H9 (cell line): ENCODE measurements around the gene SNRPA1. TPM values are rescaled to one million over a fixed set of nuclear protein-coding genes. Genes with fewer than 3 reads are reported as not detected.

Experiments used
- DNase-seq: peaks from one replicate; pipeline ENCODE4 v3.0.0-alpha.2; 2017
- H2AFZ ChIP-seq: one replicate; pipeline ENCODE4 v1.6.1; 2013; ENCODE audit warnings: mild to moderate bottlenecking, low read length, control low read depth, moderate library complexity
- H2AK5ac ChIP-seq: 2 replicates; pipeline ENCODE4 v1.6.1; 2013; ENCODE audit warnings: low read length, control low read depth, mixed read lengths; ENCODE audit not compliant: insufficient read length
- H2BK120ac ChIP-seq: one replicate; pipeline ENCODE4 v1.6.1; 2013; ENCODE audit warnings: low read depth, mild to moderate bottlenecking, low read length, control low read depth, inconsistent platforms; ENCODE audit not compliant: poor library complexity, severe bottlenecking
- H2BK12ac ChIP-seq: 2 replicates; pipeline ENCODE4 v1.6.1; 2013; ENCODE audit warnings: low read length, control low read depth, mixed read lengths, low read depth; ENCODE audit not compliant: insufficient read length
- H2BK15ac ChIP-seq: 2 replicates; pipeline ENCODE4 v1.6.1; 2013; ENCODE audit warnings: low read depth, low read length, control low read depth
- H2BK20ac ChIP-seq: one replicate; pipeline ENCODE4 v1.6.1; 2013; ENCODE audit warnings: low read depth, mild to moderate bottlenecking, low read length, control low read depth, inconsistent platforms; ENCODE audit not compliant: poor library complexity, severe bottlenecking
- H2BK5ac ChIP-seq: 2 replicates; pipeline ENCODE4 v1.6.1; 2013; ENCODE audit warnings: low read length, control low read depth, mixed read lengths; ENCODE audit not compliant: insufficient read length
- H3K14ac ChIP-seq: 2 replicates; pipeline ENCODE4 v1.6.1; 2013; ENCODE audit warnings: low read length, control low read depth; ENCODE audit not compliant: insufficient read depth
- H3K18ac ChIP-seq: 2 replicates; pipeline ENCODE4 v1.6.1; 2013; ENCODE audit warnings: low read depth, mild to moderate bottlenecking, mixed read lengths, low read length, control low read depth; ENCODE audit not compliant: insufficient read length
- H3K23ac ChIP-seq: 2 replicates; pipeline ENCODE4 v1.6.1; 2013; ENCODE audit warnings: low read length, control low read depth, mixed read lengths, low read depth; ENCODE audit not compliant: insufficient read length
- H3K23me2 ChIP-seq: 2 replicates; pipeline ENCODE4 v1.6.1; 2013; ENCODE audit warnings: low read depth, mild to moderate bottlenecking, mixed read lengths, low read length, control low read depth; ENCODE audit not compliant: insufficient read length, poor library complexity, severe bottlenecking
- H3K27ac ChIP-seq: 2 replicates; pipeline ENCODE4 v1.5.1; 2013; ENCODE audit warnings: low read length, control low read depth, mixed read lengths, low read depth; ENCODE audit not compliant: insufficient read length
- H3K27me3 ChIP-seq: 2 replicates; pipeline ENCODE4 v1.6.1; 2013; ENCODE audit warnings: low read length, control low read depth, inconsistent platforms; ENCODE audit not compliant: insufficient read depth
- H3K4ac ChIP-seq: 2 replicates; pipeline ENCODE4 v1.6.1; 2013; ENCODE audit warnings: low read depth, mild to moderate bottlenecking, control low read depth, inconsistent platforms, low read length, moderate library complexity
- H3K4me1 ChIP-seq: 2 replicates; pipeline ENCODE4 v1.6.1; 2013; ENCODE audit warnings: low read length, control low read depth, inconsistent platforms; ENCODE audit not compliant: insufficient read depth
- H3K4me2 ChIP-seq: 2 replicates; pipeline ENCODE4 v1.6.1; 2013; ENCODE audit warnings: low read length, control low read depth, mixed read lengths; ENCODE audit not compliant: insufficient read length, insufficient read depth
- H3K56ac ChIP-seq: 2 replicates; pipeline ENCODE4 v1.6.1; 2013; ENCODE audit warnings: low read depth, mild to moderate bottlenecking, mixed read lengths, low read length, control low read depth; ENCODE audit not compliant: insufficient read length
- H3K79me1 ChIP-seq: 2 replicates; pipeline ENCODE4 v1.6.1; 2013; ENCODE audit warnings: low read depth, mild to moderate bottlenecking, moderate library complexity, low read length, control low read depth, inconsistent platforms; ENCODE audit not compliant: insufficient read depth, poor library complexity, severe bottlenecking
- H3K79me2 ChIP-seq: 2 replicates; pipeline ENCODE4 v1.6.1; 2013; ENCODE audit warnings: low read length, control low read depth, inconsistent platforms; ENCODE audit not compliant: insufficient read depth
- H3K9ac ChIP-seq: 2 replicates; pipeline ENCODE4 v1.6.1; 2013; ENCODE audit warnings: low read length, control low read depth, mixed read lengths; ENCODE audit not compliant: insufficient read length; ENCODE audit errors: extremely low read depth
- H3K9me3 ChIP-seq: one replicate; pipeline ENCODE4 v1.6.1; 2013; ENCODE audit warnings: low read depth, low read length, inconsistent platforms; ENCODE audit not compliant: control insufficient read depth
- H3T11ph ChIP-seq: one replicate; pipeline ENCODE4 v1.6.1; 2013; ENCODE audit warnings: mild to moderate bottlenecking, low read length, control low read depth, inconsistent platforms
- H4K20me1 ChIP-seq: one replicate; pipeline ENCODE4 v1.6.1; 2013; ENCODE audit not compliant: control insufficient read depth, insufficient read length, insufficient read depth
- H4K5ac ChIP-seq: 2 replicates; pipeline ENCODE4 v1.6.1; 2013; ENCODE audit warnings: low read depth, mild to moderate bottlenecking, mixed read lengths, low read length, control low read depth; ENCODE audit not compliant: insufficient read length
- H4K8ac ChIP-seq: replicated peaks from 2 replicates; pipeline ENCODE4 v1.6.1; 2013; ENCODE audit warnings: low read length, control low read depth, mixed read lengths, low read depth; ENCODE audit not compliant: insufficient read length
- H4K91ac ChIP-seq: 2 replicates; pipeline ENCODE4 v1.6.1; 2013; ENCODE audit warnings: low read depth, mild to moderate bottlenecking, moderate library complexity, mixed read lengths, low read length, control low read depth; ENCODE audit not compliant: insufficient read length
- H3K27ac Mint-ChIP-seq, 3 experiments: 2 replicates in 2 of 3; 3 replicates in 1 of 3; pipeline ENCODE4 v1.8.0; 2020 to 2021; ENCODE audit warnings: mixed read lengths in 3 of 3, mild to moderate bottlenecking in 1 of 3, moderate library complexity in 1 of 3
- H3K27me3 Mint-ChIP-seq: 2 replicates; pipeline ENCODE4 v1.8.0; 2021; ENCODE audit warnings: low read depth, mild to moderate bottlenecking, moderate library complexity, mixed read lengths
- H3K36me3 Mint-ChIP-seq, 3 experiments: 2 replicates in 2 of 3; 3 replicates in 1 of 3; pipeline ENCODE4 v1.8.0; 2020 to 2021; ENCODE audit warnings: low read depth in 3 of 3, mixed read lengths in 3 of 3; ENCODE audit not compliant: insufficient read depth in 1 of 3
- H3K4me1 Mint-ChIP-seq, 2 experiments: 2 replicates each; pipeline ENCODE4 v1.8.0; 2020; ENCODE audit warnings: mixed read lengths in 2 of 2
- H3K4me3 Mint-ChIP-seq, 2 experiments: 2 replicates in 1 of 2; 3 replicates in 1 of 2; pipeline ENCODE4 v1.8.0; 2020 to 2021; ENCODE audit warnings: mild to moderate bottlenecking in 2 of 2, mixed read lengths in 2 of 2, moderate library complexity in 1 of 2
- H3K9me3 Mint-ChIP-seq, 2 experiments: 2 replicates in 1 of 2; 3 replicates in 1 of 2; pipeline ENCODE4 v1.8.0; 2020; ENCODE audit warnings: mild to moderate bottlenecking in 2 of 2, mixed read lengths in 2 of 2, moderate library complexity in 1 of 2
- CTCF ChIP-seq: fragments of 200-600 bp; sonication (generic); conservative IDR thresholded peaks from 3 replicates; pipeline ENCODE4 v1.8.0; 2021; ENCODE audit warnings: antibody characterized with exemption, mild to moderate bottlenecking
- WGBS: extraction: QIAGEN DNeasy Blood & Tissue Kit; methylation state at CpG from one replicate; pipeline ENCODE4 v1.1.7; 2013; ENCODE audit warnings: missing lambda C conversion rate, low lambda C conversion rate, mixed read lengths; ENCODE audit not compliant: insufficient read length; ENCODE audit errors: extremely low coverage; 5-methylcytosine and 5-hydroxymethylcytosine counted together
- total RNA-seq: library from RNA; stranded (reverse); gene quantifications from 2 replicates; pipeline ENCODE4 v1.2.1, GENCODE V29; 2021

The SNRPA1 gene
- total RNA-seq, 1 experiment from 2014 or later, result 145 TPM

GRCh38 chr15:101250873-101251829 lies 43.9 kb downstream of the SNRPA1 start:
- H3K4me2 ChIP-seq, result peak overlapping the region; percentile 88
- no peak overlapping the region for H3K56ac ChIP-seq
- no peak overlapping the region; a peak in 1 of 7 replicates for H3K27ac Mint-ChIP-seq
- peaks cover 44 to 65% of the 10 kb centered on the region in 2 experiments for H3K4me1 Mint-ChIP-seq
- H3K36me3 Mint-ChIP-seq, result peaks cover 3 to 9% (median 8%) of the 10 kb centered on the region in 3 experiments; a peak in 6 of 7 replicates
- no peaks in the 10 kb centered on the region for H3K9me3 Mint-ChIP-seq
- no peaks in the 10 kb centered on the region for H3K27me3 ChIP-seq
- peak overlapping the region; percentile 67 for H3K18ac ChIP-seq
- no peak overlapping the region for H4K8ac ChIP-seq
- H3K14ac ChIP-seq, result peak overlapping the region; percentile 81
- H3T11ph ChIP-seq, result no peak overlapping the region
- no peak overlapping the region for H3K27ac ChIP-seq
- no peak overlapping the region for H2BK20ac ChIP-seq
- H3K9me3 ChIP-seq, result no peaks in the 10 kb centered on the region
- no peak; the same call in 2 of the 3 replicates for TF ChIP-seq CTCF
- no peak for DNase-seq
- no peak overlapping the region for H3K23ac ChIP-seq
- no CpG with 5 or more reads among the region's 150 CpGs for WGBS
- H2AFZ ChIP-seq, result no peak overlapping the region
- no peak overlapping the region for H2AK5ac ChIP-seq
- H3K4me3 Mint-ChIP-seq, result peak overlapping the region; percentile 92 to 95
- no peaks in the 10 kb centered on the region for H4K20me1 ChIP-seq
- H2BK5ac ChIP-seq, result no peak overlapping the region
- no peak overlapping the region for H4K5ac ChIP-seq
- peaks cover 2% of the 10 kb centered on the region for H3K27me3 Mint-ChIP-seq
- no peak overlapping the region for H2BK12ac ChIP-seq
- H3K23me2 ChIP-seq, result peaks cover 14% of the 10 kb centered on the region
- H3K79me2 ChIP-seq, result peaks cover 38% of the 10 kb centered on the region
- H4K91ac ChIP-seq, result no peak overlapping the region
- peak overlapping the region; percentile 81 for H3K9ac ChIP-seq
- H2BK15ac ChIP-seq, result no peak overlapping the region
- H3K4ac ChIP-seq, result no peak overlapping the region
- H2BK120ac ChIP-seq, result no peak overlapping the region
- H3K4me1 ChIP-seq, result peaks cover 5% of the 10 kb centered on the region; the same call in 1 of the 2 replicates
- no peaks in the 10 kb centered on the region for H3K79me1 ChIP-seq
